Stimulated activated CD8-positive, alpha-beta memory T cell treated with anti-CD3 and anti-CD28 coated beads, Interleukin-15, amount 100 ng/mL, for 24 hours (primary cell): ENCODE results near the gene ITGA11.

ENCODE experiments used
- DNase-seq: peaks from one replicate; pipeline ENCODE4 v3.0.0-alpha.2; 2020; ENCODE audit warnings: low read depth

The ITGA11 gene

GRCh38 chr15:68445351-68445750 lies 13.4 kb upstream of the ITGA11 start:
- DNase-seq, result no peak

GRCh38 chr15:68444336-68444735 lies 12.4 kb upstream of the ITGA11 start:
- DNase-seq, result no peak

- no peak for DNase-seq
Measured at GRCh38 chr15:68442903-68443302, 10.9 kb upstream of the ITGA11 start.

- DNase-seq, result no peak
Measured at GRCh38 chr15:68442041-68442440, 10.1 kb upstream of the ITGA11 start.

- DNase-seq, result no peak
Measured at GRCh38 chr15:68441045-68441743, 9.2 kb upstream of the ITGA11 start.

- DNase-seq, result no peak
Measured at GRCh38 chr15:68440136-68440535, 8.2 kb upstream of the ITGA11 start.

GRCh38 chr15:68439506-68439905 lies 7.5 kb upstream of the ITGA11 start:
- DNase-seq, result no peak

- no peak for DNase-seq
Measured at GRCh38 chr15:68436680-68437079, 4.7 kb upstream of the ITGA11 start.

GRCh38 chr15:68435966-68436365 lies 4.0 kb upstream of the ITGA11 start:
- no peak for DNase-seq

- DNase-seq, result no peak
Measured at GRCh38 chr15:68434021-68434420, 2.1 kb upstream of the ITGA11 start.

- no peak for DNase-seq
Measured at GRCh38 chr15:68433551-68433950, 1.6 kb upstream of the ITGA11 start.

- no peak for DNase-seq
Measured at GRCh38 chr15:68432441-68433064, 590 bp upstream of the ITGA11 start.

GRCh38 chr15:68431037-68431791 lies 749 bp downstream of the ITGA11 start:
- DNase-seq, result no peak

- no peak for DNase-seq
Measured at GRCh38 chr15:68430471-68431036, 1.4 kb downstream of the ITGA11 start.

- DNase-seq, result no peak
Measured at GRCh38 chr15:68429691-68430470, 2.1 kb downstream of the ITGA11 start.

- DNase-seq, result no peak
Measured at GRCh38 chr15:68428431-68428940, 3.5 kb downstream of the ITGA11 start.

GRCh38 chr15:68427963-68428362 lies 4.0 kb downstream of the ITGA11 start:
- no peak for DNase-seq

GRCh38 chr15:68427366-68427765 lies 4.6 kb downstream of the ITGA11 start:
- no peak for DNase-seq

- DNase-seq, result no peak
Measured at GRCh38 chr15:68426116-68426515, 5.8 kb downstream of the ITGA11 start.

- no peak for DNase-seq
Measured at GRCh38 chr15:68425428-68426060, 6.4 kb downstream of the ITGA11 start.

- DNase-seq, result no peak
Measured at GRCh38 chr15:68424754-68425390, 7.1 kb downstream of the ITGA11 start.
